ENCODE data around the gene SLBP.

The SLBP gene

GRCh38 chr4:1686440-1687036, 25.6 kb downstream of the SLBP start:
- TF ChIP-seq GATA3 (IDR thresholded peaks at IDR 0.05; ENCODE audit: low read depth, low read length) (no peak), GATA2 (IDR thresholded peaks at IDR 0.05; ENCODE audit: low read depth, low read length) (no peak)

GRCh38 chr4:1685235-1686150, 26.6 kb downstream of the SLBP start:
- no peak for TF ChIP-seq GATA2 (IDR thresholded peaks at IDR 0.05; ENCODE audit: low read depth, low read length)
- no peak for TF ChIP-seq GATA3 (IDR thresholded peaks at IDR 0.05; ENCODE audit: low read depth, low read length)

- TF ChIP-seq GATA2 (IDR thresholded peaks at IDR 0.05; ENCODE audit: low read depth, low read length) (no peak), GATA3 (IDR thresholded peaks at IDR 0.05; ENCODE audit: low read depth, low read length) (no peak)
Measured at GRCh38 chr4:1684506-1685234, 27.4 kb downstream of the SLBP start.

- no peak for TF ChIP-seq GATA2 (IDR thresholded peaks at IDR 0.05; ENCODE audit: low read depth, low read length)
- TF ChIP-seq GATA3 (IDR thresholded peaks at IDR 0.05; ENCODE audit: low read depth, low read length): no peak
Measured at GRCh38 chr4:1683736-1684505, 28.2 kb downstream of the SLBP start, which contains the start of gene FAM53A. Gene FAM53A, minus strand, starts transcription at chr4:1684313. Its CDS starts 15,572 bp downstream, at chr4:1668741.

GRCh38 chr4:1683261-1683735, 28.8 kb downstream of the SLBP start:
- TF ChIP-seq GATA2 (IDR thresholded peaks at IDR 0.05; ENCODE audit: low read depth, low read length) (no peak), GATA3 (IDR thresholded peaks at IDR 0.05; ENCODE audit: low read depth, low read length) (no peak)

GRCh38 chr4:1682860-1683259, 29.3 kb downstream of the SLBP start:
- TF ChIP-seq GATA3 (IDR thresholded peaks at IDR 0.05; ENCODE audit: low read depth, low read length) (no peak), GATA2 (IDR thresholded peaks at IDR 0.05; ENCODE audit: low read depth, low read length) (no peak)

GRCh38 chr4:1678244-1678643, 33.9 kb downstream of the SLBP start:
- TF ChIP-seq GATA3 (IDR thresholded peaks at IDR 0.05; ENCODE audit: low read depth, low read length) (no peak), GATA2 (IDR thresholded peaks at IDR 0.05; ENCODE audit: low read depth, low read length) (no peak)

- TF ChIP-seq GATA3 (IDR thresholded peaks at IDR 0.05; ENCODE audit: low read depth, low read length) (no peak), GATA2 (IDR thresholded peaks at IDR 0.05; ENCODE audit: low read depth, low read length) (no peak)
Measured at GRCh38 chr4:1676605-1677525, 35.3 kb downstream of the SLBP start.

- TF ChIP-seq GATA3 (IDR thresholded peaks at IDR 0.05; ENCODE audit: low read depth, low read length) (no peak), GATA2 (IDR thresholded peaks at IDR 0.05; ENCODE audit: low read depth, low read length) (no peak)
Measured at GRCh38 chr4:1675802-1676137, 36.3 kb downstream of the SLBP start.

GRCh38 chr4:1675136-1675801, 36.9 kb downstream of the SLBP start:
- TF ChIP-seq GATA2 (IDR thresholded peaks at IDR 0.05; ENCODE audit: low read depth, low read length): no peak

- TF ChIP-seq GATA3 (IDR thresholded peaks at IDR 0.05; ENCODE audit: low read depth, low read length) (no peak), GATA2 (IDR thresholded peaks at IDR 0.05; ENCODE audit: low read depth, low read length) (no peak)
Measured at GRCh38 chr4:1674682-1675081, 37.4 kb downstream of the SLBP start.

GRCh38 chr4:1673671-1674070, 38.4 kb downstream of the SLBP start:
- TF ChIP-seq GATA3 (IDR thresholded peaks at IDR 0.05; ENCODE audit: low read depth, low read length) (no peak), GATA2 (IDR thresholded peaks at IDR 0.05; ENCODE audit: low read depth, low read length) (no peak)

All from SH-SY5Y (cell line).